GM19438 (cell line): ENCODE data around the gene NCKAP5.

Experiments
- ATAC-seq: cut with Tn5 transposase; IDR thresholded peaks from one replicate; pipeline ENCODE4 v1.9.1; 2021; ENCODE audit warnings: low read depth; ENCODE audit not compliant: unreplicated experiment

The NCKAP5 gene

GRCh38 chr2:133360882-133361281, 207.4 kb downstream of the NCKAP5 start:
- peak; percentile 80 for ATAC-seq

GRCh38 chr2:133360190-133360589, 208.1 kb downstream of the NCKAP5 start:
- no peak for ATAC-seq

- ATAC-seq: no peak
Observed at GRCh38 chr2:133352719-133353118, 215.5 kb downstream of the NCKAP5 start.

- ATAC-seq: no peak
Observed at GRCh38 chr2:133346654-133347053, 221.6 kb downstream of the NCKAP5 start.

- ATAC-seq: no peak
Observed at GRCh38 chr2:133345638-133346037, 222.6 kb downstream of the NCKAP5 start.

- ATAC-seq: no peak
Observed at GRCh38 chr2:133344849-133345248, 223.4 kb downstream of the NCKAP5 start.

- no peak for ATAC-seq
Observed at GRCh38 chr2:133343018-133343352, 225.3 kb downstream of the NCKAP5 start.

GRCh38 chr2:133342286-133343017, 225.8 kb downstream of the NCKAP5 start:
- no peak for ATAC-seq

- no peak for ATAC-seq
Observed at GRCh38 chr2:133341575-133341974, 226.7 kb downstream of the NCKAP5 start.

GRCh38 chr2:133338224-133338623, 230.0 kb downstream of the NCKAP5 start:
- ATAC-seq: no peak

GRCh38 chr2:133334923-133335322, 233.3 kb downstream of the NCKAP5 start:
- no peak for ATAC-seq

GRCh38 chr2:133333181-133333580, 235.1 kb downstream of the NCKAP5 start:
- ATAC-seq: no peak

- ATAC-seq: no peak
Observed at GRCh38 chr2:133331436-133331835, 236.8 kb downstream of the NCKAP5 start.

GRCh38 chr2:133326652-133327397, 241.4 kb downstream of the NCKAP5 start:
- ATAC-seq: no peak

- ATAC-seq: no peak
Observed at GRCh38 chr2:133324150-133324561, 244.1 kb downstream of the NCKAP5 start.

GRCh38 chr2:133322909-133323308, 245.4 kb downstream of the NCKAP5 start:
- no peak for ATAC-seq

- no peak for ATAC-seq
Observed at GRCh38 chr2:133317178-133317577, 251.1 kb downstream of the NCKAP5 start.

GRCh38 chr2:133316557-133316956, 251.7 kb downstream of the NCKAP5 start:
- ATAC-seq: no peak

GRCh38 chr2:133315280-133315679, 253.0 kb downstream of the NCKAP5 start:
- no peak for ATAC-seq

GRCh38 chr2:133314795-133315194, 253.5 kb downstream of the NCKAP5 start:
- no peak for ATAC-seq

- ATAC-seq: no peak
Observed at GRCh38 chr2:133312038-133312729, 256.1 kb downstream of the NCKAP5 start.

GRCh38 chr2:133306236-133306635, 262.0 kb downstream of the NCKAP5 start:
- no peak for ATAC-seq
